ENCODE measurements around the gene MZT2B. TPM values are rescaled to one million over a fixed set of nuclear protein-coding genes. Genes with fewer than 3 reads are reported as not detected.
"Not testable (repeated sequence)": the region's sequence is repeated elsewhere in the genome, so short reads cannot be mapped to it uniquely, and the experiment has no call there.

The MZT2B gene
- total RNA-seq, 2 experiments from 2014 or later: 281 to 343 TPM

DNA sequence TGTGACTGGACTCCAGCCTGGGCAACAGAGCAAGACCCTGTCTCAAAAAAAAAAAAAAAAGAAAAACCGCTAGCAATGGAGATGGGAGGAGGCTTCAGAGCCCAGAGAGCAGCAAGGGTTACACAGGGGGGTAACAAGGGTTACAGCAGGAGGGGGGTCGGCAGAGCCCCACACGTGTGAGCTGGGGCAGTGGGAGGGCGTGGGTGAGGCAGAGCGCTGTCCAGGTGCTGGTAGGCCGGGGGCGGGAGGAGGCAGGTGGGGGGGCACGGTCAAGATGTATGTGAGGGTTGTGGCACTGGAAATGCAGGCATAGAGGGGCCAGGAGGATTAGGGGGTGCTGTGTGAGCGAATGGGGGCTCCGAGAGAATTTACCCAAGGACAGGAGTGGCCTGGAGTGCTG lies 3.4 kb downstream of the MZT2B start:
- no peak overlapping the region for H3K27ac Mint-ChIP-seq
- ATAC-seq: no peak
- H3K36me3 Mint-ChIP-seq (ENCODE audit: low read depth): peaks cover 13% of the 10 kb centered on the region
- POLR2A ChIA-PET: interaction anchor here (0.6 to 1.3 kb wide), 5 partner anchors 44 to 1302 kb away, joined by 3 to 7 read pairs (median 4); a partner anchor contains a TSS
- no peak overlapping the region for H3K4me3 Mint-ChIP-seq
- H3K9me3 Mint-ChIP-seq (ENCODE audit: low read depth): no peaks in the 10 kb centered on the region
- H3K4me1 Mint-ChIP-seq: peaks cover 10% of the 10 kb centered on the region
- H3K27me3 Mint-ChIP-seq: no peaks in the 10 kb centered on the region
- DNase-seq: no peak
- CTCF ChIA-PET: no interaction called here
- intact Hi-C loops (cut with DNase I, micrococcal nuclease): loop anchor here (5.0 kb wide), 1 partner anchor 1302 kb away; no protein-coding TSS in a partner anchor

DNA sequence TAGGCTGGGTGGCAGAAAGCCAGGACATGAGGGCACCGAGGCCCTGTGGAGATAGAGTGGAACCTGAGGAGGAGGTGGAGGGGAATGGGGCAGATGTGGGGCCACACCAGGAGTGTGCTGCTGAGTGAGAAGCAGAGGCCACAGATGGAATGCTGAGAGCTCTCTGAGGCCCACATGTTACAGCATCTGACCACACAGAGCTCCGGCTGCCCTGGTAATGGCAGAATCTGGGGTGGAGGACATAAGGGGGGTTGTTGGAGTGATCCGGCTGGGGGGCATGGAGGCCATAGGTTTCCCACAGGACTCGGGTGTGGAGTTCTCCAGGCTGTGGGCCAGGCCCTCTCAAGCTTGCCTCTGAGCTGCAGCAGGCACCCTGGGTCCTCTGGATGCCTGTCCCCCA lies 3.8 kb downstream of the MZT2B start:
- intact Hi-C loops (cut with DNase I, micrococcal nuclease): loop anchor here (5.0 kb wide), 1 partner anchor 1301 kb away; no protein-coding TSS in a partner anchor
- no peak for ATAC-seq
- CTCF ChIA-PET: no interaction called here

DNA sequence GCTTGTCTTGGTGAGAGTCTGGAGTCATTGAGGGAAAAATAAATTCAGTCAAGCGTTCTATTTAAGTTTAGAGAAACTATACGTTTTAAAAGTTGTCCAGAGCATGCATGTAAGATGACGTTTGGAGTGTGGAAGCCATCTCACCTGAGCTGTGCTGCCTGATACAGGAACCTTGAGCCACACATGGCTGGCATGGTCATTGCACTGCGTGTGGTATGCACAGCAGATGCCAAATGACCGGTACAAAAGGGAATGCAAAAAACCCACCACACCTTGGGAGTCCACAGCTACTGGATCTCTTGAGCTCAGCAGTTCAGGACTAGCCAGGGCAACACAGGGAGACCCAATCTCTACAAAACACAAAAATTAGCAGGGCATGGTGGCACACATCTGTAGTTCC lies 4.3 kb downstream of the MZT2B start:
- Mint-ChIP-seq H3K27me3 (no peaks in the 10 kb centered on the region), H3K4me3 (no peak overlapping the region), H3K36me3 (ENCODE audit: low read depth) (peaks cover 8% of the 10 kb centered on the region), H3K27ac (peak overlapping the region; percentile 24), H3K9me3 (ENCODE audit: low read depth) (no peaks in the 10 kb centered on the region), H3K4me1 (peaks cover 8% of the 10 kb centered on the region)
- DNase-seq (no peak), ATAC-seq (no peak)
- intact Hi-C loops (cut with DNase I, micrococcal nuclease): loop anchor here (5.0 kb wide), 1 partner anchor 1301 kb away; no protein-coding TSS in a partner anchor
- ChIA-PET CTCF (no interaction called here), POLR2A (no interaction called here)

More for the DNA sequence above, 3.8 kb downstream of the MZT2B start:
- DNase-seq: no peak
- Mint-ChIP-seq H3K4me1 (peaks cover 8% of the 10 kb centered on the region), H3K36me3 (ENCODE audit: low read depth) (peaks cover 11% of the 10 kb centered on the region), H3K27me3 (no peaks in the 10 kb centered on the region), H3K27ac (no peak overlapping the region), H3K4me3 (no peak overlapping the region), H3K9me3 (ENCODE audit: low read depth) (no peaks in the 10 kb centered on the region)
- POLR2A ChIA-PET: interaction anchor here (0.6 to 1.3 kb wide), 3 partner anchors 156 to 1301 kb away, joined by 3 to 4 read pairs (median 4); a partner anchor contains a TSS

DNA sequence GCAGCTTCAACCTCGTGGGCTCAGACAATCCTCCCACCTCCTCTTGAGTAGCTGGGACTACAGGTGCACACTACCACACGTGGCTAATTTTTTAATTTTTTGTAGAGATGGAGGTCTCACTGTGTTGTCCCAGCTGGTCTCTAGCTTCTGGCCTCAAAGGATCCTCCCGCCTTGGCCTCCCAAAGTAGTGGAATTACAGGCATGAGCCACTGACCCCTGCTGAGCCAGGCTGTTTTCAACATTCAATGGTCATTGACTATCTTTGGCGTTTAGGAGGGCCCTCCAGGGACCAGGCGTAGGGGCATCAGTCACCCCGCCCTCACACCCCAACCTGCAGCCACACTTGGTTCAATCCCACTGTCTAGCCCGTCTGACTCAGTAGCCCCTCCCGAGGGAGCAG lies 5.2 kb downstream of the MZT2B start:
- ATAC-seq (no peak), DNase-seq (no peak)
- Mint-ChIP-seq H3K36me3 (ENCODE audit: low read depth) (peaks cover 8% of the 10 kb centered on the region), H3K27me3 (no peaks in the 10 kb centered on the region), H3K9me3 (ENCODE audit: low read depth) (no peaks in the 10 kb centered on the region), H3K4me1 (peaks cover 8% of the 10 kb centered on the region), H3K4me3 (no peak overlapping the region), H3K27ac (no peak overlapping the region)
- intact Hi-C loops (cut with DNase I, micrococcal nuclease): loop anchor here (5.0 kb wide), 1 partner anchor 1300 kb away; no protein-coding TSS in a partner anchor
- ChIA-PET POLR2A (no interaction called here), CTCF (no interaction called here)

DNA sequence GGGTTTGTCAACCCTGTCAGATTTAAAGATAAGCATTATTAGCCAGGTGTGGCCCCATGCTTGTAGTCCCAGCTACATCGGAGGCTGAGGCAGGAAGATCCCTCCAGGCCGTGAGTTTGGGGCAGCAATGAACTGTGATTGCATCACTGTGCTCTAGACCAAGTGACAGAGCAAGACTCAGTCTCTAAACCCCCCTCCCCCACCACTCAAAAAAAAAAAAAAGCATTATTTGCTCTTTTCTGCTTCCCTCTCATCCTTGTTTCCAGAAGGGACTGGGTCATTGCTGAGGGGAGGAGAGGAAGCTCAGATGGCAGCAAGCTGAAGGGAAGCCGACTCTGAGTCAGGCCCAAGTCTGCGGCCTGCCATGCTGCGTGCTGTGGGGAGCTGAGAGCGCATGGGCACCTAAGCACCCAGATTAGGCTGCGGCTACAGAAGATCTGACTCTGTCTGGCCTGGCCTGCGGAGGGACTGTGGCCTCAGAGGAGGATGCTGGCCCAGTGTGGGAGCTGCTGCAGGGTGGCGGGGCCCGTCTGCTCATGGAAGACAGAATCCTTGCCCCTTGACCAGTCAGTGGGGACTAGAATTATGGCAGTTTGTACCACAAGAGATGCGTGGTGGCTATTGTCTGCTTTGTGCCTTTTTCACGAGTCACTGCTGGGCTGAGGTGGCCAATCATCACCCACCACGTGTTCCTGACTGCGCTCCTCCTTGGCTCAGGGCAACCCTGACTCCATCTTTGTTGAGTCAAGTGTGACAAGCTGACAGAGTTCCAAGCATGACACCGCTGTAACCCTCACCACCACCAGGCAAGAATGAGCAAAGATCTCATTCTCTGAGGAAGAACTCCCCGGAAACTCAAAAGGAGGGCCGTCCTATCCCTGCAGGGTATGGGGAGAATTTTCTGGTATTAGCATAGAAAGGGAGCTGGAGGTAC lies 6.1 kb downstream of the MZT2B start:
- POLR2A ChIA-PET; DNase-seq; H3K27me3 Mint-ChIP-seq; H3K4me3 Mint-ChIP-seq; ATAC-seq; H3K4me1 Mint-ChIP-seq; CTCF ChIA-PET; H3K36me3 Mint-ChIP-seq (ENCODE audit: low read depth); H3K9me3 Mint-ChIP-seq (ENCODE audit: low read depth): not testable (repeated sequence)
- peak overlapping the region; percentile 33 for H3K27ac Mint-ChIP-seq
- intact Hi-C loops (cut with DNase I, micrococcal nuclease): loop anchor here (5.0 kb wide), 1 partner anchor 1299 kb away; no protein-coding TSS in a partner anchor

DNA sequence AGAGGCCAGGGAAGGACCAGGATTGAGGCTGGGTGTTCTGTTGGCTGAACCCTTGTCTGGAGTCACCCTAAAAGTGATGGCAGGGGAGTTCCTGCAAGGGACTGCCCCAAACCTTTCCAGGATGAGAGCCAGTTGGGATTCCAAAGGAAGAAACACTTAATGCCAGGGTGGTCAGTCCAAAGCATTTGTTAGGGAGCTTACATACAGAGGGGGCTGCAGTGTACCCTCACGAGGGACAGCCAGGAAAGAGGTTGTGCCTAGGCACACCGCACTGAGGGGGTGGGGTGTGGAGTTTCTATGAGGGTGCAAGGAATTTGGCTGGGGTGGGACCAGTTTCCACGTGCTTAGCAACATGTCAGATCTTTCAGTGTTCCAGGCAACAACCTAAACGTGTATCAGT lies 6.9 kb downstream of the MZT2B start:
- H3K36me3 Mint-ChIP-seq (ENCODE audit: low read depth); DNase-seq; CTCF ChIA-PET; ATAC-seq; H3K9me3 Mint-ChIP-seq (ENCODE audit: low read depth); H3K4me1 Mint-ChIP-seq; H3K27me3 Mint-ChIP-seq; POLR2A ChIA-PET; H3K4me3 Mint-ChIP-seq; H3K27ac Mint-ChIP-seq: not testable (repeated sequence)
- intact Hi-C loops (cut with DNase I, micrococcal nuclease): loop anchor here (5.0 kb wide), 1 partner anchor 1298 kb away; no protein-coding TSS in a partner anchor

DNA sequence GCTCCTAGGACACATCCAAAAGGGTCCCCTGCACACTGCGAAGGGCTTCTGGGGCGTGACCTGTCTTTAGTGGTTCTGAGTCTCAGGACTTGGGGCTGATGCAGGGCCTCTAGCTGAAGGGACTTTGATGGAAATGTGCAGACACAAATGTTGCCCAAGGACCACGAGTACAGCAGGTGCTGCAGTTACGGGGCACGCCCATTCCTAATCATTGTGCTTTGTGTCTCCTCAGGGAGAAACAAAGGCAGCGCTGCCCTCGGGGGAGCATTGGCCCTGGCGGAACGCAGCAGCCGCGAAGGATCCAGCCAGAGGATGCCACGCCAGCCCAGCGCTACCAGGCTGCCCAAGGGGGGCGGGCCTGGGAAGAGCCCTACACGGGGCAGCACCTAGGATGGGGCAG lies 8.2 kb downstream of the MZT2B start:
- Mint-ChIP-seq H3K4me3 (no peak overlapping the region), H3K27ac (no peak overlapping the region)

DNA sequence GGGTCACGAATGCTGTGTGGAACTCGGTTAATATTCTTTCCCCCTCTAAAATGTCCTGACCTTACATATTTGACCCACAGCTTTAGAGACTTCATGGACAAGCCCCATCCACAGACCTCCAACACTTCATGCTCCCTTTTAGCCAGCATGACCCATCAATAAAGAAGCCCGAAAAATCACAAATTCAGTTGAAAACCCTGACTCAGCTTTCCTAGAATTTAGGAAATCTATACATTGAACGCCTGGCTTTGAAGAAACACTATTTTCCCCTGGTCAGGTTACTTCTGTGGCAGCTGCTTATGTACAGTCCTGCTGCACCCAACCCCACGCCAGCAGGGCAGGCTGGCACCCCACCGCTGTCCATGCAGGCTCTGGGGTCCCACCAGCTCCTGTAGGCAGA lies 9.3 kb downstream of the MZT2B start:
- H3K27me3 Mint-ChIP-seq; H3K27ac Mint-ChIP-seq; POLR2A ChIA-PET; DNase-seq; H3K4me1 Mint-ChIP-seq; H3K4me3 Mint-ChIP-seq; H3K9me3 Mint-ChIP-seq (ENCODE audit: low read depth); H3K36me3 Mint-ChIP-seq (ENCODE audit: low read depth); intact Hi-C loops (cut with DNase I, micrococcal nuclease); ATAC-seq; CTCF ChIA-PET: not testable (repeated sequence)

More for the DNA sequence above, 8.2 kb downstream of the MZT2B start:
- Mint-ChIP-seq H3K27me3 (no peaks in the 10 kb centered on the region), H3K4me1 (no peaks in the 10 kb centered on the region), H3K36me3 (ENCODE audit: low read depth) (peaks cover 2% of the 10 kb centered on the region), H3K9me3 (ENCODE audit: low read depth) (no peaks in the 10 kb centered on the region)
- CTCF ChIA-PET: no interaction called here
- POLR2A ChIA-PET: no interaction called here
- intact Hi-C loops (cut with DNase I, micrococcal nuclease): no loop called here
- DNase-seq (no peak), ATAC-seq (no peak)

DNA sequence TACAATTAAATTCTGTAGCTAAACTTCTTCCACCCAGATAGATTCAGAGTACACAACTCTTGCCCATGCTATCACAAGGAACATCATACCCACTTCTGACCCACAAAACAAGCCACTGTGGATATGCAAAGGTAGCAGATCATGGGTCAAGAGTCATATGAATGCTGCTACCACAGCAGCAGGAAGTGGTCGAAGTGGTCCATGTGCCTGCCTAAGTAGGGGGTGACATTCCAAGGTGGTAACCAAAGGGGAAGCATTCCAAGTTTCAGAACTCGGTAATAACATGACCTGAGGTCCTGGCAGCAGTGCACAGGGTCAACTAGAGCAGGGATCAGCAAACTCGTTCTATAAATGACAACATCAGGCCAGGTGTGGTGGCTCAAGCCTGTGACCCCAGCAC lies 10.4 kb downstream of the MZT2B start:
- DNase-seq; POLR2A ChIA-PET; H3K36me3 Mint-ChIP-seq (ENCODE audit: low read depth); H3K27me3 Mint-ChIP-seq; CTCF ChIA-PET; intact Hi-C loops (cut with DNase I, micrococcal nuclease); H3K9me3 Mint-ChIP-seq (ENCODE audit: low read depth); H3K4me1 Mint-ChIP-seq; H3K27ac Mint-ChIP-seq; ATAC-seq; H3K4me3 Mint-ChIP-seq: not testable (repeated sequence)

DNA sequence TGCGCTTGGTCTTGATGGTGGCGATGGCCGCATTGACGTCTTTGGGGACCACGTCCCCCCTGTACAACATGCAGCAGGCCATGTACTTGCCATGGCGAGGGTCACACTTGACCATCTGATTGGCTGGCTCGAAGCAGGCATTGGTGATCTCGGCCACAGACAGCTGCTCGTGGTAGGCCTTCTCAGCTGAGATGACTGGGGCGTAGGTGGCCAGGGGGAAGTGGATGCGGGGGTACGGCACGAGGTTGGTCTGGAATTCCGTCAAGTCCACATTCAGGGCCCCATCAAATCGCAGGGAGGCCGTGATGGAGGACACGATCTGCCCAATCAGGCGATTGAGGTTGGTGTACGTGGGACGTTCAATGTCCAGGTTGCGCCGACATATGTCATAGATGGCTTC lies 11.8 kb downstream of the MZT2B start:
- CTCF ChIA-PET: not testable (repeated sequence)

DNA sequence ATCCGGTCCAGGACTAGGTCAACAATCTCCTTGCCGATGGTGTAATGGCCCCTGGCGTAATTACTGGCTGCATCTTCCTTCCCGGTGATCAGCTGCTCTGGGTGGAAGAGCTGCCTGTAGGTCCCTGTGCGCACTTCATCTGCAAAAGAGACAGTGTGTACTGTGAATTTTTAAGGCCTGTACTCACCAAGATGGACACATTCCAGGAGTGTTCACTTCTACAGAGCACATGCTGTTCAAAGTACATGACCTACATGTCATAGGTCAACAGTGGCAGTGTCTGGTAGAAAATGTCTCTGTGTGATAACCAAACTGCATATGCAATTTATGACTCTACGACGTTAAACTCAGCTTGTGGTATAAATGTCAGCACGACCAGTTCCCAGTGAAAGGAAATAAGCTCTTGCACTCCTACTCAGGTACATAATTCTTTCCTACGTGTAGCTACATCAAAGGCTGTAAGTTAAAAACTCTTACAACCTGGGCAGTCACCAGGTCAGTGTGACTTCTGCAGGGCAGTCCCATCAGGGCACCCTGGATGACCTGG lies 13.1 kb downstream of the MZT2B start:
- ATAC-seq: peak; percentile 42

More for the DNA sequence above, 11.8 kb downstream of the MZT2B start:
- DNase-seq; H3K27ac Mint-ChIP-seq; H3K27me3 Mint-ChIP-seq; POLR2A ChIA-PET; H3K4me3 Mint-ChIP-seq; H3K9me3 Mint-ChIP-seq (ENCODE audit: low read depth); intact Hi-C loops (cut with DNase I, micrococcal nuclease); H3K36me3 Mint-ChIP-seq (ENCODE audit: low read depth); ATAC-seq; H3K4me1 Mint-ChIP-seq: not testable (repeated sequence)

DNA sequence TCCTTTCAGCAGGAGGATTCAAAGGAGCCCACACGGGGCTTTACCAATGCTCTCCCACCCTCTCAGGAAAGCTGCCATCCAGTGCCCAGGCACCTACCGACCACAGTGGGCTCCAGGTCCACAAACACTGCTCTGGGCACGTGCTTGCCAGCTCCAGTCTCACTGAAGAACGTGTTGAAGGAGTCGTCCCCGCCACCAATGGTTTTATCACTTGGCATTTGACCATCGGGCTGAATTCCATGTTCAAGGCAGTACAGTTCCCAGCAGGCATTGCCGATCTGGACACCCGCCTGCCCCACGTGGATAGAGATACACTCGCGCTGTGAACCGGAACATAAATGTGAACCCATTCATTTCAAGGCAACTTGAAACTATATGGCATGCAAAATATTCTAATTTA lies 14.0 kb downstream of the MZT2B start:
- H3K4me3 Mint-ChIP-seq; DNase-seq; H3K27ac Mint-ChIP-seq; POLR2A ChIA-PET; H3K4me1 Mint-ChIP-seq; H3K36me3 Mint-ChIP-seq (ENCODE audit: low read depth); ATAC-seq; intact Hi-C loops (cut with DNase I, micrococcal nuclease); CTCF ChIA-PET; H3K9me3 Mint-ChIP-seq (ENCODE audit: low read depth); H3K27me3 Mint-ChIP-seq: not testable (repeated sequence)

More for the DNA sequence above, 13.1 kb downstream of the MZT2B start:
- H3K4me3 Mint-ChIP-seq; H3K9me3 Mint-ChIP-seq (ENCODE audit: low read depth); H3K27me3 Mint-ChIP-seq; H3K4me1 Mint-ChIP-seq; CTCF ChIA-PET; H3K27ac Mint-ChIP-seq; POLR2A ChIA-PET; H3K36me3 Mint-ChIP-seq (ENCODE audit: low read depth); DNase-seq; intact Hi-C loops (cut with DNase I, micrococcal nuclease): not testable (repeated sequence)

All from activated CD4-positive, alpha-beta T cell treated with anti-CD3 and anti-CD28 coated beads for 36 hours (primary cell).